H9 (cell line): ENCODE results near the gene LPO. TPM values are rescaled to one million over a fixed set of nuclear protein-coding genes. Genes with fewer than 3 reads are reported as not detected.

Experiments used
- DNase-seq: peaks from one replicate; pipeline ENCODE4 v3.0.0-alpha.2; 2017
- H2AFZ ChIP-seq: one replicate; pipeline ENCODE4 v1.6.1; 2013; ENCODE audit warnings: mild to moderate bottlenecking, low read length, control low read depth, moderate library complexity
- H2AK5ac ChIP-seq: 2 replicates; pipeline ENCODE4 v1.6.1; 2013; ENCODE audit warnings: low read length, control low read depth, mixed read lengths; ENCODE audit not compliant: insufficient read length
- H2BK120ac ChIP-seq: one replicate; pipeline ENCODE4 v1.6.1; 2013; ENCODE audit warnings: low read depth, mild to moderate bottlenecking, low read length, control low read depth, inconsistent platforms; ENCODE audit not compliant: poor library complexity, severe bottlenecking
- H2BK12ac ChIP-seq: 2 replicates; pipeline ENCODE4 v1.6.1; 2013; ENCODE audit warnings: low read length, control low read depth, mixed read lengths, low read depth; ENCODE audit not compliant: insufficient read length
- H2BK15ac ChIP-seq: 2 replicates; pipeline ENCODE4 v1.6.1; 2013; ENCODE audit warnings: low read depth, low read length, control low read depth
- H2BK20ac ChIP-seq: one replicate; pipeline ENCODE4 v1.6.1; 2013; ENCODE audit warnings: low read depth, mild to moderate bottlenecking, low read length, control low read depth, inconsistent platforms; ENCODE audit not compliant: poor library complexity, severe bottlenecking
- H2BK5ac ChIP-seq: 2 replicates; pipeline ENCODE4 v1.6.1; 2013; ENCODE audit warnings: low read length, control low read depth, mixed read lengths; ENCODE audit not compliant: insufficient read length
- H3K14ac ChIP-seq: 2 replicates; pipeline ENCODE4 v1.6.1; 2013; ENCODE audit warnings: low read length, control low read depth; ENCODE audit not compliant: insufficient read depth
- H3K18ac ChIP-seq: 2 replicates; pipeline ENCODE4 v1.6.1; 2013; ENCODE audit warnings: low read depth, mild to moderate bottlenecking, mixed read lengths, low read length, control low read depth; ENCODE audit not compliant: insufficient read length
- H3K23ac ChIP-seq: 2 replicates; pipeline ENCODE4 v1.6.1; 2013; ENCODE audit warnings: low read length, control low read depth, mixed read lengths, low read depth; ENCODE audit not compliant: insufficient read length
- H3K23me2 ChIP-seq: 2 replicates; pipeline ENCODE4 v1.6.1; 2013; ENCODE audit warnings: low read depth, mild to moderate bottlenecking, mixed read lengths, low read length, control low read depth; ENCODE audit not compliant: insufficient read length, poor library complexity, severe bottlenecking
- H3K27ac ChIP-seq: 2 replicates; pipeline ENCODE4 v1.5.1; 2013; ENCODE audit warnings: low read length, control low read depth, mixed read lengths, low read depth; ENCODE audit not compliant: insufficient read length
- H3K27me3 ChIP-seq: 2 replicates; pipeline ENCODE4 v1.6.1; 2013; ENCODE audit warnings: low read length, control low read depth, inconsistent platforms; ENCODE audit not compliant: insufficient read depth
- H3K4ac ChIP-seq: 2 replicates; pipeline ENCODE4 v1.6.1; 2013; ENCODE audit warnings: low read depth, mild to moderate bottlenecking, control low read depth, inconsistent platforms, low read length, moderate library complexity
- H3K4me1 ChIP-seq: 2 replicates; pipeline ENCODE4 v1.6.1; 2013; ENCODE audit warnings: low read length, control low read depth, inconsistent platforms; ENCODE audit not compliant: insufficient read depth
- H3K4me2 ChIP-seq: 2 replicates; pipeline ENCODE4 v1.6.1; 2013; ENCODE audit warnings: low read length, control low read depth, mixed read lengths; ENCODE audit not compliant: insufficient read length, insufficient read depth
- H3K56ac ChIP-seq: 2 replicates; pipeline ENCODE4 v1.6.1; 2013; ENCODE audit warnings: low read depth, mild to moderate bottlenecking, mixed read lengths, low read length, control low read depth; ENCODE audit not compliant: insufficient read length
- H3K79me1 ChIP-seq: 2 replicates; pipeline ENCODE4 v1.6.1; 2013; ENCODE audit warnings: low read depth, mild to moderate bottlenecking, moderate library complexity, low read length, control low read depth, inconsistent platforms; ENCODE audit not compliant: insufficient read depth, poor library complexity, severe bottlenecking
- H3K79me2 ChIP-seq: 2 replicates; pipeline ENCODE4 v1.6.1; 2013; ENCODE audit warnings: low read length, control low read depth, inconsistent platforms; ENCODE audit not compliant: insufficient read depth
- H3K9ac ChIP-seq: 2 replicates; pipeline ENCODE4 v1.6.1; 2013; ENCODE audit warnings: low read length, control low read depth, mixed read lengths; ENCODE audit not compliant: insufficient read length; ENCODE audit errors: extremely low read depth
- H3K9me3 ChIP-seq: one replicate; pipeline ENCODE4 v1.6.1; 2013; ENCODE audit warnings: low read depth, low read length, inconsistent platforms; ENCODE audit not compliant: control insufficient read depth
- H3T11ph ChIP-seq: one replicate; pipeline ENCODE4 v1.6.1; 2013; ENCODE audit warnings: mild to moderate bottlenecking, low read length, control low read depth, inconsistent platforms
- H4K20me1 ChIP-seq: one replicate; pipeline ENCODE4 v1.6.1; 2013; ENCODE audit not compliant: control insufficient read depth, insufficient read length, insufficient read depth
- H4K5ac ChIP-seq: 2 replicates; pipeline ENCODE4 v1.6.1; 2013; ENCODE audit warnings: low read depth, mild to moderate bottlenecking, mixed read lengths, low read length, control low read depth; ENCODE audit not compliant: insufficient read length
- H4K8ac ChIP-seq: replicated peaks from 2 replicates; pipeline ENCODE4 v1.6.1; 2013; ENCODE audit warnings: low read length, control low read depth, mixed read lengths, low read depth; ENCODE audit not compliant: insufficient read length
- H4K91ac ChIP-seq: 2 replicates; pipeline ENCODE4 v1.6.1; 2013; ENCODE audit warnings: low read depth, mild to moderate bottlenecking, moderate library complexity, mixed read lengths, low read length, control low read depth; ENCODE audit not compliant: insufficient read length
- H3K27ac Mint-ChIP-seq, 3 experiments: 2 replicates in 2 of 3; 3 replicates in 1 of 3; pipeline ENCODE4 v1.8.0; 2020 to 2021; ENCODE audit warnings: mixed read lengths in 3 of 3, mild to moderate bottlenecking in 1 of 3, moderate library complexity in 1 of 3
- H3K27me3 Mint-ChIP-seq: 2 replicates; pipeline ENCODE4 v1.8.0; 2021; ENCODE audit warnings: low read depth, mild to moderate bottlenecking, moderate library complexity, mixed read lengths
- H3K36me3 Mint-ChIP-seq, 3 experiments: 2 replicates in 2 of 3; 3 replicates in 1 of 3; pipeline ENCODE4 v1.8.0; 2020 to 2021; ENCODE audit warnings: low read depth in 3 of 3, mixed read lengths in 3 of 3; ENCODE audit not compliant: insufficient read depth in 1 of 3
- H3K4me1 Mint-ChIP-seq, 2 experiments: 2 replicates each; pipeline ENCODE4 v1.8.0; 2020; ENCODE audit warnings: mixed read lengths in 2 of 2
- H3K4me3 Mint-ChIP-seq, 2 experiments: 2 replicates in 1 of 2; 3 replicates in 1 of 2; pipeline ENCODE4 v1.8.0; 2020 to 2021; ENCODE audit warnings: mild to moderate bottlenecking in 2 of 2, mixed read lengths in 2 of 2, moderate library complexity in 1 of 2
- H3K9me3 Mint-ChIP-seq, 2 experiments: 2 replicates in 1 of 2; 3 replicates in 1 of 2; pipeline ENCODE4 v1.8.0; 2020; ENCODE audit warnings: mild to moderate bottlenecking in 2 of 2, mixed read lengths in 2 of 2, moderate library complexity in 1 of 2
- CTCF ChIP-seq: fragments of 200-600 bp; sonication (generic); conservative IDR thresholded peaks from 3 replicates; pipeline ENCODE4 v1.8.0; 2021; ENCODE audit warnings: antibody characterized with exemption, mild to moderate bottlenecking
- WGBS: extraction: QIAGEN DNeasy Blood & Tissue Kit; methylation state at CpG from one replicate; pipeline ENCODE4 v1.1.7; 2013; ENCODE audit warnings: missing lambda C conversion rate, low lambda C conversion rate, mixed read lengths; ENCODE audit not compliant: insufficient read length; ENCODE audit errors: extremely low coverage; 5-methylcytosine and 5-hydroxymethylcytosine counted together
- total RNA-seq: library from RNA; stranded (reverse); gene quantifications from 2 replicates; pipeline ENCODE4 v1.2.1, GENCODE V29; 2021

The LPO gene
- total RNA-seq, 1 experiment from 2014 or later = 0.17 TPM

- Histone ChIP-seq H3K4ac (no peak overlapping the region), H3K23ac (no peak overlapping the region), H4K20me1 (no peaks in the 10 kb centered on the region), H3K4me2 (no peak overlapping the region), H3K79me1 (no peaks in the 10 kb centered on the region), H2BK120ac (no peak overlapping the region), H3K23me2 (no peaks in the 10 kb centered on the region), H3K27ac (no peak overlapping the region), H2BK5ac (no peak overlapping the region), H2AFZ (no peak overlapping the region), H3T11ph (no peak overlapping the region), H3K9me3 (no peaks in the 10 kb centered on the region), H3K4me1 (no peaks in the 10 kb centered on the region), H3K27me3 (no peaks in the 10 kb centered on the region), H2BK15ac (no peak overlapping the region), H3K14ac (no peak overlapping the region), H4K8ac (no peak overlapping the region), H2BK12ac (no peak overlapping the region), H3K56ac (no peak overlapping the region), H4K91ac (no peak overlapping the region), H2AK5ac (no peak overlapping the region), H2BK20ac (no peak overlapping the region), H3K9ac (no peak overlapping the region), H3K79me2 (no peaks in the 10 kb centered on the region), H3K18ac (no peak overlapping the region), H4K5ac (no peak overlapping the region)
- no peaks in the 10 kb centered on the region for H3K4me1 Mint-ChIP-seq
- no peaks in the 10 kb centered on the region for H3K9me3 Mint-ChIP-seq
- H3K36me3 Mint-ChIP-seq = no peaks in the 10 kb centered on the region; a peak in 1 of 7 replicates
- H3K4me3 Mint-ChIP-seq = no peak overlapping the region
- peaks cover 10% of the 10 kb centered on the region for H3K27me3 Mint-ChIP-seq
- no peak overlapping the region; a peak in 1 of 7 replicates for H3K27ac Mint-ChIP-seq
- no peak for DNase-seq
- TF ChIP-seq CTCF = no peak
- WGBS = no CpG with 5 or more reads among the region's 21 CpGs
Measured at GRCh38 chr17:58271216-58271931, 33.0 kb downstream of the LPO start.
